Heart right ventricle (tissue), 16 donors: ENCODE measurements around the gene ITPKB. TPM values are rescaled to one million over a fixed set of nuclear protein-coding genes. Genes with fewer than 3 reads are reported as not detected.

Source experiments
- ATAC-seq, 8 donors: fragments of 200-7000 bp; cut with Tn5 transposase; one replicate each; pipeline ENCODE4 v1.9.1; 2020; ENCODE audit warnings: mild to moderate bottlenecking in 8 of 8, moderate library complexity in 8 of 8, moderate number of reproducible peaks in 1 of 8
- DNase-seq, 2 donors: peaks; one replicate each; pipeline ENCODE4 v3.0.0-alpha.2; 2020
- H3K27ac ChIP-seq, 10 donors: fragments of 200-600 bp; sonication (generic) in 2 of 10; one replicate each; pipeline versions ENCODE4 v1.5.0 to v1.8.0; 2020 to 2022; ENCODE audit warnings: mild to moderate bottlenecking in 3 of 10
- H3K27me3 ChIP-seq, 7 donors: fragments of 200-600 bp; one replicate each; pipeline ENCODE4 v1.8.0; 2021 to 2022; ENCODE audit warnings: mild to moderate bottlenecking in 2 of 7
- H3K36me3 ChIP-seq, 9 donors: fragments of 200-600 bp; sonication (generic) in 1 of 9; one replicate each; pipeline versions ENCODE4 v1.5.0 to v1.8.0; 2020 to 2022; ENCODE audit warnings: mild to moderate bottlenecking in 2 of 9
- H3K4me1 ChIP-seq, 9 donors: fragments of 200-600 bp; sonication (generic) in 1 of 9; one replicate each; pipeline versions ENCODE4 v1.5.0 to v1.8.0; 2020 to 2022; ENCODE audit warnings: mild to moderate bottlenecking in 4 of 9
- H3K4me3 ChIP-seq, 10 donors: fragments of 200-600 bp; sonication (generic) in 2 of 10; one replicate each; pipeline versions ENCODE4 v1.5.0 to v1.8.0; 2020 to 2022; ENCODE audit warnings: mild to moderate bottlenecking in 7 of 10, moderate library complexity in 2 of 10
- H3K9me3 ChIP-seq, 11 donors: fragments of 200-600 bp in 10 of 11; sonication (generic) in 2 of 11; one replicate each; pipeline versions ENCODE4 v1.5.0 to v1.8.0; 2013 to 2022; ENCODE audit warnings: mild to moderate bottlenecking in 2 of 11, control low read depth in 1 of 11, moderate library complexity in 1 of 11
- WGBS, 2 donors: extraction: QIAGEN DNeasy Blood & Tissue Kit; methylation state at CpG; one replicate each; pipeline ENCODE4 v1.1.7; 2013; ENCODE audit warnings: inconsistent platforms in 1 of 2; 5-methylcytosine and 5-hydroxymethylcytosine counted together
- intact Hi-C, 10 donors: fragments of 100-400 bp; cut with DNase I; formaldehyde crosslinking; loops; one replicate each; pipeline versions ENCODE4 v1.11.1 to v1.14.2; 2022
- polyA plus RNA-seq, 2 donors: library from polyadenylated mRNA; stranded (reverse); fragments of 200-250 nt; gene quantifications; one replicate each; pipeline ENCODE4 v1.2.3, GENCODE V29; 2013
- total RNA-seq, 10 donors: library from RNA; stranded (reverse); fragmentation: NEBNext Ultra II Directional in 3 of 10; extraction: Animal tissue kit (Norgen Biotek cat#: 25700) in 3 of 10; gene quantifications; one replicate each; pipeline versions ENCODE4 v1.2.1 to v1.2.4, GENCODE V29; 2021 to 2023
- TF ChIP-seq, protein P1 (sequence below), 9 donors: fragments of 200-600 bp; sonication (generic) in 2 of 9; IDR thresholded peaks; one replicate each; pipeline versions ENCODE4 v1.5.0 to v1.8.0; 2021 to 2022; ENCODE audit warnings: antibody characterized with exemption in 9 of 9, mild to moderate bottlenecking in 5 of 9, moderate library complexity in 1 of 9
- donor health status: Arrhythmogenic right ventricular cardiomyopathy.
- donor health status: ischemic (EF 13 %, LVEDD 7.1; RV severe dilation, severe dysfunction).
- donor health status: healthy with polysubstance abuse.
- donor health status: DM: no; HTN: yes; CAD: no.
- donor health status: DM: no; HTN: no; CAD: no.
- donor health status: ischemic (EF 25% LVEDD 6.9; RV normal size, moderate dysfunction).
- donor health status: ischemic (EF 25% LVEDD 5.7; RV mildly dilated, moderate dysfunction).
- donor health status: healthy.
- donor health status: DM: yes; HTN: yes; CAD: no.
- donor health status: Ischemic cardiomyopathy.
- donor health status: ischemic (EF 35%, LVEDD 5.7; RV mildly dilated, moderate dysfunction).
- donor health status: nonischemic (EF 11% LVEDD 7.7; RV severe dilation, severe dysfunction).
- donor health status: DM: yes; HTN: yes; CAD: no.
- donor health status: PGD.
- donor health status: ischemic (EF 29% LVEDD 5.4; RV normal size, mild dysfunction).
- donor health status: nonischemic (EF 23%, LVEDD 6.1; RV moderate dilation, normal function).

The ITPKB gene
- total and polyA plus RNA-seq, 12 donors, result 4.5 to 30.5 (median 16.1) TPM

DNA sequence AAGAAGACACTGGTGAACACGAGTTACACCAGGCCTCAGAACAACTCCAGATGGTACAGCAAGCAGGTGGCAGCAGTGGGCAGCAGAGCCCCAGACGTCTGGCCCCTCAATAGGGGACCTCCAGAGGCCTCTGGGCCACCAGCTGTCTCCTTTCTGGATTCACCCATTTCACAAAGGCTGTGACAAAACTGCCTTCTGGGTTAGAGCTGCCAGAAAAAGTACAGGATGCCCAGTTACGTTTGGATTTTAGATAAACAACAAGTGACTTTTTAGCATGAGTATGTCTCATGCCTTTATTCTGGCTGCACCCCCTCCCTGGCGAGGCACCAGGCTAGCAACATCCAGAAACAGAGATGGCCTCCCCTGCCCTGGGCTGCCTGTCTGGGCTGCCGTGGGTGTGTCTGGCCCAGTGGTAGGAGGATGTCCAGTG lies 30.1 kb downstream of the ITPKB start:
- Histone ChIP-seq H3K4me3 (no peak overlapping the region), H3K27ac (peak overlapping the region in 8 of 10 donors; percentile 15 to 78 (median 51)), H3K27me3 (no peaks in the 10 kb centered on the region), H3K9me3 (peaks cover 0 to 1% (median 0%) of the 10 kb centered on the region in 11 donors), H3K36me3 (peaks cover 0 to 31% (median 0%) of the 10 kb centered on the region in 9 donors), H3K4me1 (peaks cover 10 to 96% (median 71%) of the 10 kb centered on the region in 9 donors)
- intact Hi-C loops, result loop anchor here in 2 of 10 donors (10.0 kb wide), 1 partner anchor 116 kb away; no protein-coding TSS in a partner anchor
- TF ChIP-seq, protein P1, sequence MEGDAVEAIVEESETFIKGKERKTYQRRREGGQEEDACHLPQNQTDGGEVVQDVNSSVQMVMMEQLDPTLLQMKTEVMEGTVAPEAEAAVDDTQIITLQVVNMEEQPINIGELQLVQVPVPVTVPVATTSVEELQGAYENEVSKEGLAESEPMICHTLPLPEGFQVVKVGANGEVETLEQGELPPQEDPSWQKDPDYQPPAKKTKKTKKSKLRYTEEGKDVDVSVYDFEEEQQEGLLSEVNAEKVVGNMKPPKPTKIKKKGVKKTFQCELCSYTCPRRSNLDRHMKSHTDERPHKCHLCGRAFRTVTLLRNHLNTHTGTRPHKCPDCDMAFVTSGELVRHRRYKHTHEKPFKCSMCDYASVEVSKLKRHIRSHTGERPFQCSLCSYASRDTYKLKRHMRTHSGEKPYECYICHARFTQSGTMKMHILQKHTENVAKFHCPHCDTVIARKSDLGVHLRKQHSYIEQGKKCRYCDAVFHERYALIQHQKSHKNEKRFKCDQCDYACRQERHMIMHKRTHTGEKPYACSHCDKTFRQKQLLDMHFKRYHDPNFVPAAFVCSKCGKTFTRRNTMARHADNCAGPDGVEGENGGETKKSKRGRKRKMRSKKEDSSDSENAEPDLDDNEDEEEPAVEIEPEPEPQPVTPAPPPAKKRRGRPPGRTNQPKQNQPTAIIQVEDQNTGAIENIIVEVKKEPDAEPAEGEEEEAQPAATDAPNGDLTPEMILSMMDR (IDR thresholded peaks at IDR 0.05), result no peak
- ATAC-seq (no peak), DNase-seq (no peak)
- WGBS, 2 donors, result 48 to 57% methylated on average over 5 of the region's 5 CpGs

DNA sequence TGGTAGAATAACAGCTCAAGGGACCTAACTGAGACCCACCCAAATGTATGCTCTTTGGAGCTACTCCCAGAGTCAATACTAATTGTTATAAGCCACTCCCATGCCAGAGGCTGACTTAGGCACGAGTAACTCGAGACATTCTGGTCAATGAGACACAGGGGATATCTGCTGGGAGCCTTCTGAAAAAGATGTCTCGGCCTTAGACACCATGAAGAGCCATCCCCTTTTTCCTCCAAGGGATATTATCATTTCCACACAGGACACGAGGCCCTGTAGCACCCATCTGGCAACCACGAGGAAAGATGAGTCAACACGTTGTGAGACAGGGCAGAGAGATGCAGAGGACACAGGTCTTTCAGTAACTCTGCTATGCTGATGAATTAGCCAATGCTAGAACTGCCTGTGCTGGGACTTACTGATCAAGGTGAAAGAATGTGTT lies 30.7 kb downstream of the ITPKB start:
- Histone ChIP-seq H3K9me3 (no peaks in the 10 kb centered on the region), H3K36me3 (peaks cover 0 to 31% (median 0%) of the 10 kb centered on the region in 9 donors), H3K27me3 (no peaks in the 10 kb centered on the region), H3K4me3 (no peak overlapping the region), H3K4me1 (peaks cover 10 to 95% (median 71%) of the 10 kb centered on the region in 9 donors), H3K27ac (peak overlapping the region in 8 of 10 donors; percentile 15 to 78 (median 51))
- 38 to 44% methylated on average over 6 of the region's 6 CpGs for WGBS, 2 donors
- ATAC-seq (peak in 2 of 8 donors; percentile 0 to 27), DNase-seq (no peak)
- TF ChIP-seq, protein P1 (IDR thresholded peaks at IDR 0.05), result no peak
- intact Hi-C loops, result loop anchor here in 2 of 10 donors (10.0 kb wide), 1 partner anchor 116 kb away; no protein-coding TSS in a partner anchor

DNA sequence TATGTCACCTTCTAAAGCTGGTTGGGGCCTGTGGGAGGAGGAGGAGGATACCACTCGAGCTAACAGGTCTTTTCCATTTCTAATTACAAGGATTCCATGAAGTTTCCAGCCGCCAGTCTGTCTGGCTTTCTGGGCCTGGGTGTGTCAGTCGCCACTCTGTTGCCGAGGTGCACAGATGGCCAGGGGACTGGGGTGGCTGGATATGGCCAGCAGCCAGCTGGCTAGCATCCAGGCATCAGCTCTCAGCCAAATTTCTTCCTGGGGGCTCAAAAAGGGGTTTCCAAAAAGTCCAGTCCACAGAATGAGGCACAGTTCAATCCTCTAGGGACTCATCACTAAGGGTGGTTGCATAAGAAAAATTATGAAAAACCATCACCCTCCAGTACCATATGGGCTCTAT lies 32.4 kb downstream of the ITPKB start:
- no peak for ATAC-seq

DNA sequence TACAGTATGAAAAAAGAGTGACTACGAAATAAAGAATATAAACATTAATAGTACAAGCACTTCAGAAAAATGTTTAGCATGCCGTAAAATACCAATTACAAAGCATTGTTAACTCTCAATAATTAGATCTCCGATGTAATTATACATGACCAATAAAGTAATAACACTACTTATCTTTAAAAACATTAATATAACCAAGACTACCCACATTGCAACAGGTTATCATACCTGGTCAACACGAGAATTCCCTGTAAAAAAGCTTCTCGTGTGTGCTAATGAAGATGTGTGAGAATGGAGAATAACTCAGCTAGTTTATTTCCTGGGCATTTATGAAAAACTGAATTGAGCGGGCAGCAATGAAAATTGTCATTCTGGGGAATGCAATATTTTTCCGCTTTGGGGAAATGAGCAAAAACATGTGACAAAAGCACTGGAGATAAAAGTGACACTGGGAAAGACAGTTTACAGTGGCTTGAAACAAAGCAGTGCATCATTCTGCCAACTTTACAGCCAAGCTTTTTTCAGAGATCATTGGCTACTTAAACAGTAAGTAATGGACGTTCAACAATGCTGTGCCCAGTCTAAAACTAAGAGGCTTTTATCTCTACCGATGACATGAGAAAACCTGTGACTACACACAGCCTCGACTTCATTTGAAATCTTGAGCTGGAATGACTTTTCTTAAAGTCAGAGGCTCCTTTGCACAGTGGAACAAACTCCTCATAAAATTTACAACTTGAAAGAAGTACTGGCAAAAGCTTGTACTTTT lies 34.7 kb downstream of the ITPKB start:
- peaks cover 0 to 32% (median 0%) of the 10 kb centered on the region in 9 donors for H3K36me3 ChIP-seq
- H3K27ac ChIP-seq, result peak overlapping the region in 8 of 10 donors; percentile 94 to 99 (median 96)
- intact Hi-C loops, result loop anchor here in 5 of 10 donors (5.0 to 10.0 kb wide), 3 partner anchors 33 to 120 kb away; partner anchors contain the start of gene ITPKB (in 4 of the 5)
- 67 to 70% methylated on average over 10 of the region's 10 CpGs for WGBS, 2 donors
- peaks cover 10 to 88% (median 55%) of the 10 kb centered on the region in 9 donors for H3K4me1 ChIP-seq
- H3K9me3 ChIP-seq, result no peaks in the 10 kb centered on the region
- peak overlapping the region in 4 of 10 donors; percentile 61 to 78 (median 72) for H3K4me3 ChIP-seq
- TF ChIP-seq, protein P1 (IDR thresholded peaks at IDR 0.05), result no peak
- DNase-seq, result no peak
- no peaks in the 10 kb centered on the region for H3K27me3 ChIP-seq
- ATAC-seq, result no peak

More for the DNA sequence above, 32.4 kb downstream of the ITPKB start:
- Histone ChIP-seq H3K36me3 (peaks cover 0 to 31% (median 0%) of the 10 kb centered on the region in 9 donors), H3K4me3 (no peak overlapping the region), H3K27me3 (no peaks in the 10 kb centered on the region), H3K9me3 (no peaks in the 10 kb centered on the region), H3K27ac (peak overlapping the region in 5 of 10 donors; percentile 2 to 53 (median 18)), H3K4me1 (peaks cover 10 to 95% (median 69%) of the 10 kb centered on the region in 9 donors)
- WGBS, 2 donors, result 45 to 59% methylated on average over 4 of the region's 4 CpGs
- intact Hi-C loops, result loop anchor here in 2 of 10 donors (10.0 kb wide), 1 partner anchor 118 kb away; no protein-coding TSS in a partner anchor
- TF ChIP-seq, protein P1 (IDR thresholded peaks at IDR 0.05), result no peak
- no peak for DNase-seq
